CD4-positive, alpha-beta T cell treated with Interleukin-12 subunit alpha and Interleukin-12 subunit beta, for 1 hour (primary cell): ENCODE results near the gene KIF25.
"Not testable (repeated sequence)": the region's sequence is repeated elsewhere in the genome, so short reads cannot be mapped to it uniquely, and the experiment has no call there.

ENCODE experiments used
- DNase-seq: peaks from one replicate; pipeline ENCODE4 v3.0.0-alpha.2; 2020

The KIF25 gene

DNA sequence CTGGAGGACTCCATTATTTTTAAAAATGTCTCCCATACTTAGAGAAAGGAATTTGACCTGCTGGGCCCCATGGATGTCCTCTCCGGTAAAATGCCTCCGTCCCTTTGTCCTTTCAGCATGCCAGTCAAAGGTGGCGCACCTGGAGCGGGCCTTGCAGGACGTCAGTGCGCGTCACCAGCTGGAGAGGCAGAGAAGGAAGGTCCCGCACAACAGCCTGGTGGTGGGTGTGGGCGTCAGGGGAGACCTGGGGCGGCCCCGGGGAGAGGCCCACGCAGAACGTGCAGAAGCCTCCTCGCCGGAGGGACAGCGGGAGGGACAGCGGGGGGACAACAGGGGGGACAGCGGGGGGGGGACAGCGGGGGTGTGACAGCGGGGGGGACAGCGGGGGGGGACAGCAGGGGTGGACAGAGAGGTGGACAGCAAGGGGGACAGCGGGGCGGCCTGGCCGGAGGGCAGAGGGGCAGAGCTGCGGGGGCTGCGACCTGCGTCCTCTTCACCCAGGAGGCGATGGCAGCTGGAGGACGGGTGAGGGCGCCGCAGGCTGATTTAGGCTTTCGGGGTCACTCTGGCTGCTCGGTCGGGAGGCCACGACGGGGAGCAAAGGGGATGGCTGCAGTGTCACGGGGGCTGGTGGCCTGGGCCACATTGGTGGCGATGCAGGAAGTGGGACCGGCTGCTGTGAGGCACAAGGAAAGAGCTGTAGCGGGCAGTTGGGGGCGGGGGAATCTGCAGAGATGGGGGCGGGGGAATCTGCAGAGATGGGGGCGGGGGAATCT, 859 bp upstream of the KIF25 start:
- DNase-seq: no peak

DNA sequence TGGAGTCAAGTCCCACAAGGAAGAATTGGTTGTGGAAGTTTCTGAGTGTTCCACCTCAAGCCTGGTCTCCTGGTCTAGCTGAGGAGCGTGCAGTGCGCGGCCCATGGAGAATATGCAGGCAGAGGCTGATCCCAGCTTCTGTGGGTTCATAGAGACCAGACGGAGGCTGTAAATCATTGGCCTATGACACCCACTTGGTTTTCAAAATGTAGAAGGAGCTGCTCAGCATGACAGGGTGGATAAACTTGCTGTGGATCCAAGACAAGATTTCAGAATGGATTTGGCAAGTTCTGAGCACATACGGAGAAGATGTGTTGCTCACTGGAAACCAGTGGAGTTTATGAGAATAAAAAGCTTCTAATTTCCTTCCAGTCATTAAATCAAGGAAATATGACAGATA, 744 bp downstream of the KIF25 start:
- DNase-seq: no peak

DNA sequence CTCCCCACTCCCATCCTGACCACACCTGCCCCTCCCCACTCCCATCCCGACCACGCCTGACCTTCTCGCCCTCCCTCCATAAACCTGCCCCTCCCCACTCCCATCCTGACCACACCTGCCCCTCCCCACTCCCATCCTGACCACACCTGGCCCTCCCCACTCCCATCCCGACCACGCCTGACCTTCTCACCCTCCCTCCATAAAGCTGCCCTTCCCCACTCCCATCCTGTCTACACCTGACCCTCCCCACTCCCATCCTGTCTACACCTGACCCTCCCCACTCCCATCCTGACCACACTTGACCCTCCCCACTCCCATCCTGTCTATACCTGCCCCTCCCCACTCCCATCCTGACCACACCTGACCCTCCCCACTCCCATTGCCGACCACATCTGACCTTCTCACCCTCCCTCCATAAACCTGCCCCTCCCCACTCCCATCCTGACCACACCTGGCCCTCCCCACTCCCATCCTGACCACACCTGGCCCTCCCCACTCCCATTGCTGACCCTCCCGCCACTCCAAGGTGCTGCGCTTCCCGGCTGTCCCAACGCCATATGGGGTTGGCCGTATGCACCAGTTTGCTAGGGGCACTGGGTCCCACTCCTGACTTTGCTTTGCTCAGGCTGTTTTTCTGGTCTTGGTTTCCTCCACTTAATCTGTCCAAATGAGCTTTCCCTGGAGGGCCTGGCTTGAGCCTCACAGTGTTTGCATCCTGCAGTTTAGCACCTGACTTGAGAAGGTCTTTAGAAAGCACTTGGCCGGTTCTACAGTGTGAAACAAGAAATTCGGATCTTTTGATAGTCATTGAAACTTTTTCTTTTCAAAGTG, 2.9 kb downstream of the KIF25 start:
- no peak for DNase-seq

DNA sequence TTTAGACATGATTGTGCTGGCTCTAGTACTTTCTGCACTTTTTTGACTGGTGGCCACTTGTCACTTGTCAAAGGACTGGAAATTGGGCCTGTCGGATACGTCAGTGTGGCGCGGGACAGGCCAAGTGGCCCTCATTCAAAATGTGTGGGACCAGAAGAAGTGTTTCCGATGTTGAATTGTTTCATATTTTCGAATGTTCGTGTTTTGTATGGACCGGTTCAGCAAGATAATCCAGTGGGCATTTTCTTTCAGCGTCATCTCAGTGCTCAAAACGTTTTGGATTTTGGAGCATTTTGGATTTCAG, 3.5 kb downstream of the KIF25 start:
- DNase-seq: no peak

DNA sequence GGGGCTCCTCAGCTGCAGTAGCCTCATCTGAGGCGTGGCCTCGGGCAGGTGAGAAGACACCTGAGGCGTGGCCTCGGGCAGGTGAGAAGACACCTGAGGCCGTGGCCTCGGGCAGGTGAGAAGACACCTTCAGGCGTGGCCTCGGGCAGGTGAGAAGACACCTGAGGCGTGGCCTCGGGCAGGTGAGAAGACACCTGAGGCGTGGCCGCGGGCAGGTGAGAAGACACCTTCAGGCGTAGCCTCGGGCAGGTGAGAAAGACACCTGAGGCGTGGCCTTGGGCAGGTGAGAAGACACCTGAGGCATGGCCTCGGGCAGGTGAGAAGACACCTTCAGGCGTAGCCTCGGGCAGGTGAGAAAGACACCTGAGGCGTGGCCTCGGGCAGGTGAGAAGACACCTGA, 4.0 kb downstream of the KIF25 start:
- DNase-seq: not testable (repeated sequence)

DNA sequence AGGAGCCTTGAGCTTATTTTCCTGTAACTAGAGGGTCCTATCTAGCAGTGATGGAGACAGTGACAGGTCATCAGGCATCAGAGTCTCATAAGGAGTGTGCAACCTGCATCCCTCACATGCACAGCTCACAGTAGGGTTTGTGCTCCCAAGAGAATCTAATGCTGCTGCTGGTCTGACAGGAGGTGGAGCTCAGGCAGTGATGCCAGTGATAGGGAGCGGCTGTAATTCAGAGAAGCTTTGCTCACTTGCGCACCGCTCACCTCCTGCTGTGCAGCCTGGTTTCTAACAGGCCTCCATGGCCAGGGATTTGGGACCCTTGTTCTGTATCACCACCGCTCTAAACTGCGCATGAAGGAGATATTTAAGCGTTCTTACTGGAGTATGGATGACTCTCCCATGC, 5.3 kb downstream of the KIF25 start:
- no peak for DNase-seq

DNA sequence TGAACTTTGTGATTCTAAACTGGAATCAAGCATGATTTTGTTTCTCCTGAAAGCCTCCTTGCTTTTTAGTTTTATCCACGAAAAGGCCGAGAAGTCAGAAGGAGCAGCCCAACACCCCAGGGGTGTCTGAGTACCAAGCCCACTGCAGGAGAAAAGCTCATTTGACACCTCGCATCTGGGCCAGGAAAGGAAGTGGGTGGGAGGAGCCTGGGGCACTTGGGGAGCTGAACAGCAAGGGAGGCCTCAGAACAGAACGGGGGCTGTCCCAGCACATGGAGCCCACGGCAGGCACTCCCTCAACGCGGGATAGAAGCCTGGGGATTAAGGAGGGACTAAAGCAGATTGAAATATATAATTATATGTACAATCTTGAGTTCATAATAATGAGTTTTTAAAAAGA, 6.6 kb downstream of the KIF25 start:
- DNase-seq: no peak

DNA sequence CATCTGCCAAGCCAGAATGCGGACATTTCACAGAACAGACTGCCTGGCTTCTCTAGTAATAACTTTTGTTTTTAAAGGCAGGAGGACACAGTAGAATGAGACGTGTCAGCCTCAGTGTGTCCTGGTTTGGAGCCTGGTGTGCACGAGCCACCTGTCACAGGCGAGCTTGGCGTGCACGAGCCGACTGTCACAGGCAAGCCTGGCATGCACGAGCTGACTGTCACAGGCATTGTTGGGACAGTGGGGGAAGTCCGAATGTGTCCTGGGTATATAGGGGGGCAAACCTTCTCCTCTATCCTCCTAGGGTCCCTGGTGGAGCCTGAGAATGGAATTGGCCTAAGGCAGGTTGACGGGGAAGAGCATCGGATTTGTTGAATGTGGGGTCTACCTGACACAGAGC, 7.5 kb downstream of the KIF25 start:
- DNase-seq: no peak

DNA sequence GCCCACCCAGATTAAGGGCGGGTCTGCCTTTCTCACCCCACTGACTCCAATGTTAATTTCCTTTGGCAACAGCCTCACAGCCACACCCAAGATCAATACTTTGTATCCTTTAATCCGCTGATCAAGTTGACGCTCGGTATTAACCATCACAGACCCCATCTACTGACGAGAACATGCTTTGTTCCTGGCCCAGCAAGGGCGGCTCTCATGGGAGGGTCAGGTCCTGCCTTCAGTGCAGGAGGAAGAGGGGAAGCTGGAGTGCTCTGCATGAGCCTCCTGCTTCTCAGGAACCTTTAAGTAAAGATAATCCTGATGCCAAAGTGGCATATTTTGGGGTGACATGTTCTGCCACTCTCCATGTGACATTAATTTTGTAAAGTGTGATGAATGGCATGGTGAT, 8.3 kb downstream of the KIF25 start:
- no peak for DNase-seq

DNA sequence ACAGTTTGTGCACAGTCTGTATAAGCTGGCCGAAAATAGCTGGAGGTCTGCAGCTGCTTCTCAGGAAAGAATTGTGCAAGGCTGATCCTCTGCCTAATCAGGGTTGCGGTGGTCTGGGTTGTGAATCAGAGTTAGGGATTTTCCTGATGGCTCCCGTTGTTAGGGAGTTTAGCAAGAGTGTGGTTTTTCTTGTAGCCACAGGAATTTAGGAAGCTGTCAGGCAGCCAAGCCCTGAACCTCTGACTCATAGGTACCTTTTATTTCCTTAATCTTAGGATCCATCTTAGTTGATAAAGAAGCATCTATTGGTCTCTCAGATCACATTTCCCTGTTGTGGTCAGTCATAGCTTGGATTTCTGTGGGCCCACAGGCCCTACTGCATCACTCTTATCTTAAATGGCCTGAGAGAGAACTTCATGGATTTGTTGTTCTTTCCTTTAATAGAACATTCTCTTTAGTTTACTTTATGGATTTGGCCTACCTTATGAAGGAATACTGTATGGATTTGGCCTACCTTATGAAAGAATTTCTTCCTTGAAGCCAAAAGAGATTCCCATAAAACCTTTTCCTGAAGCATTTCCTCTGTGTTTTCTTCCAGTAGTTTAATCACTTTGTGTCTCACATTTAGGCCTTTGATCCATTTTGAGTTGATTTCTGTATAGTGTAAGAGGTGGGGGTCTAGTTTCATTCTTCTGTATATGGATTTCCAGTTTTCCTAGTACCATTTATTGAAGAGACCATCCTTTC, 10.3 kb downstream of the KIF25 start:
- no peak for DNase-seq

DNA sequence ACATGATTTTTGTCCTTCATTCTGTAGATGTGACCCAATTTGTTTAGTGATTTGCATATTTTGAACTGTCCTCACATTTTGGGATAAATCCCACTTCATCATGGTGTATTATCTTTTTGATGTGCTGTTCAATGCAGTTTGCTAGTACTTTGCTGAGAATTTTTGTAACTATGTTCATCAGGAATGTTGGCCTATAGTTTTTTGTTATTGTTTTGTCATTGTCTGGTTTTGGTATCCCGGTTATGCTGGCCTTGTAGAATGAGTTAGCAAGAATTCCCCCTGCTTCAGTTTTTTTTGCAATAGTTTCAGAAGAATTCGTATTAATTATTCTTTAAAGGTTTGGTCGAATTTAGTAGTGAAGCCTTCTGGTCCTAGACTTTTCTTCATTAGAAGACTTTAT, 11.9 kb downstream of the KIF25 start:
- DNase-seq: no peak

DNA sequence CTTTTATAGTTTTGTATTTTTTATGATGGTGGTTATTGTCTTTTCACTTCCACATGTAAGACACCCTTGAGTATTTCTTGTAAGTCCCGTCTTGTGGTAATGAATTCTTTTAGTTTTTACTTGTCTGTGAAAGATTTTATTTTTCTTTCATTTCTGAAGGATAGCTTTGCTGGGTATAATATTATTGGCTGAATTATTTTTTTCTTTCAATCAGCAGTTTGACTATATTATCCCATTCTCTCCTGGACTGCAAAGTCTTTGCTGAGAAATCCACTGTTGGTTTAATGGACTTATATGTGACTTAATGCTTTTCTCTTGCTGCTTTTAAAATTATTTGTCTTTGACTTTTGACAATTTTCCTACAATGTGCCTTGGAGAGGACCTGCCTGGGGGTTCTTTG, 13.8 kb downstream of the KIF25 start:
- no peak for DNase-seq

DNA sequence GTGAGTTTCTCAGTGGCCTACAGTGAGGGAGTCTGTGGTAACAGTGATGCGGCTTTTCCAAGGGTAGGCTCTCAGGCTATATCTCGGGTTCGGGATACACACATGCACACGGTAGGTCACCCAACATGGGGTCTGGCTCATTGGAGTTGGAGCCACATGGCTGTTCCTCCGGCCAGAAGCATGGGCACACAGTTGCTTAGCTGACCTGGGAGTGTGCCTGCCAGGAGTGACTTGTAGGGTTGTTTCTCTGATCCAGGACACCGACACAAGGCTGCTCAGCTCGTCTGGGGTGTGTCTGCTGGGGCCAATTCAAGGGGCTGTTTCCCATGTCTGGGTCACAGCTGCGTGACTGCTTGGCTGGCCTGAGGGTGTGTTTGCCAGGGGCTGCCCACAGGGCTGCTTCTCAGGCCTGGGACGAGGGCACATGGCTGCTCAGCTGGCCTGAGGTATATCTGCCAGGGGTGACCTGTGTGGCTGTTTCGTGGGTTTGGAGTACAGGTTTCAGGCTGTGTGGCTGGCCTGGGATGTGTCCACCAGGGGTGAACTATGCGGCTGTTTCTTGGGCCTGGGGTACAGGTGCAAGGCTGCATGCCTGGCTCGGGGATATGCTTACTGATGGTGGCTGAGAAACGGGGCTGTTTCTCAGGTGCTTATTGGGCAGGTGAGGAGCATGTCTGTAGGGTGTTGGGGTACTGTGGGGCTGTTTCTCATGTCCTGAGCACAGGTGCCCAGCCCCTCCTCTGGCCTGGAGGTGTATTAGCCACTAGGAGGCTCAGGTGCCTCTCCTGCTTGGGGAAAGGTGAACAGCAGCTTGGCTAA, 15.2 kb downstream of the KIF25 start:
- no peak for DNase-seq

DNA sequence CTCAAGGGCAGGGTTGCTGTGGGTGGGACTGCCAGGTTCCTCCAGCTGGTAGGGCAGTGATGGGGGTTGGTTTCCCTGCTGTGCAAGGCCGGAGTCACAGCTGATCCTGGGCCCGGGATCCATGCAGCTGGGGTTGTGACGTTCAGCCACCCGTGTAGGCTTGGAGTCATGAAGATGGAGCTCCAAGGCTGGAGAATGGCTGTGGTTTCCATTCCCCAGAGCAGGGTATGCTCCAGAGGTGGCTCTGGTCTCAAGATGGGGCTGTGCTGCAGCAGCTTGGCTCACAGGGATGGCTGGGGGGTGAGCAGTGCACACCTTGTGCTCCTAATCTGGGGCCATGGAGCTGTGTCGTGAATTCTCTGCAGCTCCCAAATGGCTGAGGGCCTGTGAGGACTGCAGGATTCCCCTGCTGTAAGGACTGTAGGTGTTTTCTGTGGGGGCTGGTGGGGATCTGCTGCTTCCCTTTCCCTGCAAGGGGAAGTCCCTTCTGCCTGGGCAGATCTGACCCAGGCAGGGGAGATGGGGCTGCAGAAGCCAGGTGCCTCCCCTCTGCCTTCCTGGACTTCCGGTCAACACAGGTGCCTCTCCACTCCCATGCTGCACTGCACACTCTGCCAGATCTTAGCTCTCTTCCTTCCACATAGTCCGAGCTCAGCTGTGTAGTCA, 15.9 kb downstream of the KIF25 start:
- DNase-seq: no peak

DNA sequence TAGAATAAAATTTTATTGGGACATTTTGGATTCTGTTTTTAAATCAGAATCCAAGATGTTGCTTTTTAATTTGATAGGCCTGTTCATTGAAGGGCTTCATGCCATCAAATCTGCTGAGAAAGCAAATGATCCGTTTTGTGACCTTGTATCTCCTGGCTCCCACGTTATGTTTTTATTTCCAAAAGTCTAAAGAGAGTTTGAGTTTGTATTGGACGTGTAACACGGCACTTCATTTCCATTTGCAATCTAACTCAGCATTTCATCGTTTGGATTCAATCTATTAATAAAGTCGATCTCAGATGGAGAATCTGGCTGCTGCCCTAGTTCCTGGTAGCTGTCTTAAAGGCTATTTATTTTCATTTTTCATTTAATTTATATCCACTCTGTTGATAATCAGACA, 17.0 kb downstream of the KIF25 start:
- no peak for DNase-seq

DNA sequence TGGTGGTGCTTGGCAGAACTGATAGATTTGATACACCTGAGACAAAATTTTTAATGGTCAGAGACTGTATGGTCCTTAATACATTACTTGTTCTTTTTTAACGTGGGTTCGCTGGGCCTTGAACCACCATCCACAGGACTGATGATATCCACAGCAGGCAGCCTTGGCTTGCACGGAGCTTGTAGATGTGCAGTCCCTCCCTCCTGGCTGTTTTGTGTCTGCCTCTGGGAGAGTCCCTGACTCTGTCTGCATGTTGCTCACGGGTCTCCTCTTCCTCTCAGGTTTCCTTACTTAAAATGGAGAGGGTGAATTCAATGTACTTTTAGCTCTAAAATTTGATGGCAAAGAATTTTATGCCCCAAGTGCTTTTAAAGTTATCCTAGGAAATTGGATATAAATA, 17.5 kb downstream of the KIF25 start:
- DNase-seq: no peak

DNA sequence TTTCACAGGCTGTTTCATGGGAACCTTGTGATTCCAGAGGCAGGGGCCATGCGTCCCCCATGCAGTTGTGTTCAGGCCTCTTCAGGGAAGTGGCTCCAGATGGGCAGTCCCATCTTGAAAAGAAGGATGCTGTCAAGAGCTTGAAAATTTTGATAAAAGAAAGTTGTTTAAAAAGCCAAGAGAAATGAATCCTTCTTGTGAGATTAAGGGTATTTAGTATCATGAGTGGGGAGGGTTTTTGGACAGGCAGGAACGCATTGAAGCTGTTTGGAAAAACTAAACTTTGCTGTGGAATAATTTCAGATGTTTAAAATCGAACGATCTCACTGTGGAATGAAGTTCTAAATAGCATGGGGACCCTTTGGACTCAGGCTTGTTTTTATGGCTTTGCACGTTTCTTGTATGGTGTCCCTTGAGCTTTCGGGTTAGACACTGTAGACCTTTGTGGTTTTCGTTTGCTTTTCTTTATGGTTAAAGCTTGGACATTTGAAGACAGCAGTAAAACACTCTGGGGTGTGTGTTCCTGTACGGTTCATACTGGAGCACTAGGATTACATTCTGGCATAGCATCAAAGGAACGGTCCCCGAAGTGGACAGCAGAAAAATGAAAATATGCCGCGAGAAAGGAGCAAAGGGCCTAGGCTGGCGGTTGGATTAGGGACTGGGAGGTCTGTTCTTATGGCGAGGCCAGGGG, 18.2 kb downstream of the KIF25 start:
- DNase-seq: no peak

DNA sequence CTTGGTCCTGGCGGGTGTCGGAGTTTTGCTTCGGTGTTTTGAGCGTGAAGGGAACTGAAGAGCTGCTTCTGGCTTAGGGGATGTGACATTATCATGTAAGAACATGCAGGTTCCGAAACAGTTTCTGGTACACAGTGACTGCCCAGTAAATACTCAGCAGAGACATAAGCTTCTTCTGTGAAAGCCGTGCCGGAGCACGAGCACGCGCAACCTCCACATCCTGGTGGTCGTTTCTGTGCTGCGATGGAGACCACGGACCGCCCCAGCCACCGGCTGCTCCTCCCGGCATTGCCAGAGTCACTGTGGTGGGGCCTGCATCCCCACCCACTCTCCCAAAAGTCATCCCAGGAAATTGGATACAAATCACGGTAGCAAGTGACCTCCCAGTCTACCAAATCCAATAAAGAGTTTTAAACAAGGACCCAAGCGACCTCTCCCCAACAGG, 18.7 kb downstream of the KIF25 start:
- no peak for DNase-seq

DNA sequence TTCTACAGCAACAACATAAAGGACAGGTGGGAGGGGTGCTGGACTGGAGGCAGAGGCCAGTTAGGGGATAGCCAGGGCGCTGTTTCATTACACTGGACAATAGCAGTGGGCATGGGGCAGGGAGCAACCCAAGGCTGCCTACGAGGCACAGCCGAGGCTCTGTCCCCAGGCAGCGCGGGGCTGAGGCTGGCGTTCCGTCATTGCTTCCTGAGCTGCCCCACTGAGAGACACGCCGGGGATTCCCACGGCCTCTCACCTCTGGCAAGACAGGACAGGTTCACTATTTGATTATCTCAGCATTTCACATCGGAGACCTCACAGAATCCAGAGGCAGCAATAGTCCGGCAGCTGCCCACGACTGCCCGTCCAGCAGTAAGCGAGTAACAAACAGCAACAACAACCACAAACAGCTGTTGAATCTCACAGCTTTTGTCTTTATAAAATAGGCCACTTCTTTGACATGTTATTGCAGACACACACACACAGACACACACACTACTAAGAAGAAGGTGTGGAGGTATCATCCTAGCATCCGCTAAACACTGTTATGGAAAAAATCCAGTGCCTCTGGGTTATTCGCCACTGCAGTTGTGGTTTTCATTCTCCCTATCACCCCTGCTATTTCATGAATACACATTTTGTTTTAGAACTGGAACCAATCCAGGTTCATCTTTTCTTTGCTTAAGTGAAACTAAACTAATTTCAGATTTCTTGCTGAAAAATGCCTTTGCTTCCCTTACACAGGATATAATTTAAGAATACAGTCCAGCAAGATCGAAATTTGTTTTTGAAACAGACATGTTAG, 19.5 kb downstream of the KIF25 start:
- no peak for DNase-seq

DNA sequence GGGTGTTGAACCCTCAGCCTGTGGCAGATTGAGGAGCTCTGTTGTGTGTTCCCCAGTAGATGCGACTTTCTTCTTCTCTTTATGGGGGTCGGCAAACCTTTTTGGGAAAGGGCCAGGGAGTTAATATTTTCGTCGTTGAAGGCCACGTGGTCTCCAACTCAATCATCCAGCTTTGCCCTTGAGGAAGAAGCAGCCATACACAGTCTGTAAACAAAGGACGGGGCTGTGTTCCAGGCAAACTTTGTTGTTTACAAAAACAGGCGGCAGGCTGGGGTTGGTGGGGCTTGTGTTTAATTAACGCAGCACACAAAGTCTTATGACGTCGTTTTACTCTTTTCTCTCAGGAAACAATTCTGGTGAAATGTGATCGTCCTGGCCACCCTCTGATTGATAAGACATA, 20.2 kb downstream of the KIF25 start:
- no peak for DNase-seq

DNA sequence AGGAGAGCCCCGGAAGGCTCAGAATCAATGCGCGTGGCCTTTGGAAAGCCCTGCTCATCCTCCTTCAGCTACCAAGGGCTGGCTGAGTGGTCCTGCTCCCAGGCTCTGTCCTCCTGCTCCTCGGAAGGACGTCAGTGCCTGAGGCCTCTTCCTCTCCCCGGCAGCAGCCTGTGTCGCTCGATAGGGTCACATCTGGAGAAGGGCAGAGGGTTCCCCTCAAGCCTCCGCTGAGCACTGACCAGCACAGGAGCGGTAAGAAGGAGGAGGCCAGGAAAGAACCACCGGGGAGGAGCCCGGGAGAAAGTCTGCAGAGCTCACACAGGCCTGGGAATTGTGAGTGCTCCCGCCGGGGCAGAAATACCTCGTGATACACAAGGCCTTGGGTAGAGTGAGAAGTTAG, 21.2 kb downstream of the KIF25 start:
- DNase-seq: no peak
